WTC11 (cell line): ENCODE results near the gene HOXD12. TPM values are rescaled to one million over a fixed set of nuclear protein-coding genes. Genes with fewer than 3 reads are reported as not detected.

Source experiments
- ATAC-seq: fragments of 200-7000 bp; cut with Tn5 transposase; 2 replicates; pipeline ENCODE4 v1.10.0; 2021; ENCODE audit warnings: mild to moderate bottlenecking, moderate library complexity
- CTCF ChIA-PET: fragments of 300-600 bp; sonication (Branson Sonifier 250); formaldehyde crosslinking; loops from one replicate; lab custom pipeline; 2021; ENCODE audit warnings: antibody characterized with exemption; lab: Charles Lee
- POLR2A ChIA-PET: fragments of 350-600 bp; sonication (Branson Sonifier 250); formaldehyde crosslinking; loops from one replicate; lab custom pipeline; 2021; ENCODE audit warnings: antibody characterized with exemption; lab: Charles Lee
- DNase-seq: peaks from one replicate; pipeline ENCODE4 v3.0.0; 2021; ENCODE audit warnings: low spot score
- H3K27ac Mint-ChIP-seq: 2 replicates; pipeline ENCODE4 v1.8.0; 2021; ENCODE audit warnings: mixed read lengths
- H3K27me3 Mint-ChIP-seq: 2 replicates; pipeline ENCODE4 v1.8.0; 2021; ENCODE audit warnings: low read depth, mild to moderate bottlenecking, moderate library complexity, mixed read lengths
- H3K36me3 Mint-ChIP-seq: 2 replicates; pipeline ENCODE4 v1.8.0; 2021; ENCODE audit warnings: mixed read lengths
- H3K4me1 Mint-ChIP-seq: 2 replicates; pipeline ENCODE4 v1.8.0; 2022; ENCODE audit warnings: mixed read lengths
- H3K4me3 Mint-ChIP-seq: 2 replicates; pipeline ENCODE4 v1.8.0; 2021; ENCODE audit warnings: mild to moderate bottlenecking, moderate library complexity, mixed read lengths
- H3K9me3 Mint-ChIP-seq: 2 replicates; pipeline ENCODE4 v1.8.0; 2021; ENCODE audit warnings: mixed read lengths
- E2F5 ChIP-seq: sonication (generic); formaldehyde crosslinking; IDR thresholded peaks from 2 replicates; pipeline ENCODE4 v1.8.1; 2022; ENCODE audit warnings: mild to moderate bottlenecking, moderate library complexity, missing genetic modification reagents
- ESRRA ChIP-seq: sonication (generic); formaldehyde crosslinking; IDR thresholded peaks from 2 replicates; pipeline ENCODE4 v1.8.1; 2022; ENCODE audit warnings: mild to moderate bottlenecking, missing genetic modification reagents, borderline replicate concordance
- FOXK1 ChIP-seq: sonication (generic); formaldehyde crosslinking; IDR thresholded peaks from 2 replicates; pipeline ENCODE4 v1.8.0; 2022; ENCODE audit warnings: mild to moderate bottlenecking, moderate library complexity, missing genetic modification reagents
- GABPB1 ChIP-seq: sonication (generic); formaldehyde crosslinking; IDR thresholded peaks from 2 replicates; pipeline ENCODE4 v1.8.1; 2023; ENCODE audit warnings: mild to moderate bottlenecking, missing genetic modification reagents
- IRF1 ChIP-seq: sonication (generic); formaldehyde crosslinking; IDR thresholded peaks from 2 replicates; pipeline ENCODE4 v1.8.0; 2023; ENCODE audit warnings: missing genetic modification reagents
- IRF2 ChIP-seq: sonication (generic); formaldehyde crosslinking; IDR thresholded peaks from 2 replicates; pipeline ENCODE4 v1.8.0; 2022; ENCODE audit warnings: low read depth, missing genetic modification reagents, borderline replicate concordance
- JAZF1 ChIP-seq: fragments of 250-450 bp; sonication (Bioruptor Pico); IDR thresholded peaks from 2 replicates; pipeline ENCODE4 v1.9.0; 2021; ENCODE audit warnings: moderate library complexity, mild to moderate bottlenecking, inconsistent platforms
- KAT7 ChIP-seq: sonication (generic); formaldehyde crosslinking; IDR thresholded peaks from 2 replicates; pipeline ENCODE4 v1.8.1; 2023; ENCODE audit warnings: missing genetic modification reagents, mild to moderate bottlenecking, borderline replicate concordance
- MLX ChIP-seq: sonication (generic); formaldehyde crosslinking; IDR thresholded peaks from 2 replicates; pipeline ENCODE4 v1.8.1; 2023; ENCODE audit warnings: mild to moderate bottlenecking, missing genetic modification reagents, moderate library complexity
- NFE2L1 ChIP-seq: sonication (generic); formaldehyde crosslinking; IDR thresholded peaks from 2 replicates; pipeline ENCODE4 v1.8.1; 2023; ENCODE audit warnings: missing genetic modification reagents
- NFYB ChIP-seq: sonication (generic); formaldehyde crosslinking; conservative IDR thresholded peaks from 2 replicates; pipeline ENCODE4 v1.8.0; 2022; ENCODE audit warnings: low read depth, missing genetic modification reagents
- NR3C1 ChIP-seq: sonication (generic); formaldehyde crosslinking; conservative IDR thresholded peaks from 2 replicates; pipeline ENCODE4 v1.8.1; 2023; ENCODE audit warnings: low read depth, mild to moderate bottlenecking, missing genetic modification reagents
- PREB ChIP-seq: sonication (generic); formaldehyde crosslinking; IDR thresholded peaks from 2 replicates; pipeline ENCODE4 v1.8.1; 2022; ENCODE audit warnings: mild to moderate bottlenecking, missing genetic modification reagents, moderate library complexity, borderline replicate concordance
- RORB ChIP-seq: fragments of 250-450 bp; sonication (Bioruptor Pico); IDR thresholded peaks from 2 replicates; pipeline ENCODE4 v1.9.0; 2021; ENCODE audit warnings: mild to moderate bottlenecking
- SMAD4 ChIP-seq: sonication (generic); formaldehyde crosslinking; IDR thresholded peaks from 2 replicates; pipeline ENCODE4 v1.8.0; 2022; ENCODE audit warnings: mild to moderate bottlenecking, missing genetic modification reagents
- TEAD4 ChIP-seq: sonication (generic); formaldehyde crosslinking; IDR thresholded peaks from 2 replicates; pipeline ENCODE4 v1.8.0; 2022; ENCODE audit warnings: mild to moderate bottlenecking, missing genetic modification reagents
- TP53 ChIP-seq: sonication (generic); formaldehyde crosslinking; IDR thresholded peaks from 2 replicates; pipeline ENCODE4 v1.8.1; 2023; ENCODE audit warnings: mild to moderate bottlenecking, missing genetic modification reagents
- USF2 ChIP-seq: sonication (generic); formaldehyde crosslinking; IDR thresholded peaks from 2 replicates; pipeline ENCODE4 v1.8.1; 2023; ENCODE audit warnings: mild to moderate bottlenecking, missing genetic modification reagents, moderate library complexity
- ZBTB43 ChIP-seq: sonication (generic); formaldehyde crosslinking; IDR thresholded peaks from 2 replicates; pipeline ENCODE4 v1.8.1; 2023; ENCODE audit warnings: mild to moderate bottlenecking, missing genetic modification reagents
- ZNF232 ChIP-seq: sonication (generic); formaldehyde crosslinking; IDR thresholded peaks from 2 replicates; pipeline ENCODE4 v1.8.0; 2022; ENCODE audit warnings: mild to moderate bottlenecking, missing genetic modification reagents
- ZNF416 ChIP-seq: fragments of 250-450 bp; sonication (Bioruptor Pico); IDR thresholded peaks from 2 replicates; pipeline ENCODE4 v1.9.0; 2021; ENCODE audit warnings: mild to moderate bottlenecking, inconsistent platforms
- ZNF532 ChIP-seq: fragments of 250-450 bp; sonication (Bioruptor Pico); IDR thresholded peaks from 2 replicates; pipeline ENCODE4 v1.9.0; 2021; ENCODE audit warnings: mild to moderate bottlenecking, borderline replicate concordance
- ZSCAN18 ChIP-seq: fragments of 250-450 bp; sonication (Bioruptor Pico); IDR thresholded peaks from 2 replicates; pipeline ENCODE4 v2.1.2; 2022; ENCODE audit warnings: mild to moderate bottlenecking, moderate library complexity
- total RNA-seq: library from RNA; stranded (reverse); gene quantifications from 3 replicates; pipeline ENCODE4 v1.2.3, GENCODE V29; 2021

HOXD12 gene
- total RNA-seq, 1 experiment from 2014 or later, result 0.17 TPM

GRCh38 chr2:176137906-176138305 is 38.3 kb downstream of the HOXD12 start:
- ChIA-PET POLR2A (no interaction called here), CTCF (no interaction called here)
- no peak overlapping the region for H3K27ac Mint-ChIP-seq
- no peak overlapping the region for H3K4me3 Mint-ChIP-seq
- H3K9me3 Mint-ChIP-seq, result no peaks in the 10 kb centered on the region
- peaks cover 17% of the 10 kb centered on the region for H3K4me1 Mint-ChIP-seq
- ATAC-seq, result no peak
- H3K36me3 Mint-ChIP-seq, result no peaks in the 10 kb centered on the region
- H3K27me3 Mint-ChIP-seq, result peaks cover 98% of the 10 kb centered on the region
- no peak for DNase-seq
- TF ChIP-seq GABPB1 (CRISPR knock-in tag) (no peak), E2F5 (CRISPR knock-in tag) (no peak), MLX (CRISPR knock-in tag) (no peak), ZBTB43 (CRISPR knock-in tag) (no peak), IRF2 (CRISPR knock-in tag) (no peak), TEAD4 (CRISPR knock-in tag) (no peak), RORB (no peak), ZSCAN18 (CRISPR knock-in tag) (no peak), KAT7 (CRISPR knock-in tag) (no peak), JAZF1 (no peak), USF2 (CRISPR knock-in tag) (no peak), NFYB (no peak)

GRCh38 chr2:176138526-176138922 is 38.9 kb downstream of the HOXD12 start:
- POLR2A ChIA-PET, result no interaction called here
- ATAC-seq, result no peak
- no peak for TF ChIP-seq ZNF532 (CRISPR knock-in tag)
- TF ChIP-seq USF2 (CRISPR knock-in tag), result no peak
- TF ChIP-seq SMAD4, result no peak
- TF ChIP-seq ZNF232 (CRISPR knock-in tag), result no peak
- TF ChIP-seq ZNF416 (CRISPR knock-in tag), result no peak
- TF ChIP-seq IRF2 (CRISPR knock-in tag), result no peak
- no peak for TF ChIP-seq FOXK1
- TF ChIP-seq GABPB1 (CRISPR knock-in tag), result no peak
- TF ChIP-seq TP53 (CRISPR knock-in tag), result no peak
- no peak for TF ChIP-seq NR3C1 (CRISPR knock-in tag)
- no peak for TF ChIP-seq ESRRA
- no peak for TF ChIP-seq NFE2L1 (CRISPR knock-in tag)
- no peak for TF ChIP-seq PREB (CRISPR knock-in tag)
- no peak for TF ChIP-seq IRF1 (CRISPR knock-in tag)
- TF ChIP-seq, all 79 proteins: peak for 0
- H3K9me3 Mint-ChIP-seq, result no peaks in the 10 kb centered on the region
- H3K36me3 Mint-ChIP-seq, result no peaks in the 10 kb centered on the region
- H3K27ac Mint-ChIP-seq, result no peak overlapping the region
- H3K27me3 Mint-ChIP-seq, result peaks cover 98% of the 10 kb centered on the region
- CTCF ChIA-PET, result interaction anchor here (2.8 to 3.4 kb wide), 6 partner anchors 12 to 516 kb away, joined by 14 to 73 read pairs (median 26); no protein-coding TSS in a partner anchor
- H3K4me3 Mint-ChIP-seq, result no peak overlapping the region
- peaks cover 17% of the 10 kb centered on the region for H3K4me1 Mint-ChIP-seq
- DNase-seq, result no peak
